H7 (cell line): Measurements from ENCODE around the gene PTPRD. TPM values are rescaled to one million over a fixed set of nuclear protein-coding genes. Genes with fewer than 3 reads are reported as not detected.
"Not testable (repeated sequence)": the region's sequence is repeated elsewhere in the genome, so short reads cannot be mapped to it uniquely, and the experiment has no call there.

Experiments
- DNase-seq: peaks from one replicate; pipeline ENCODE4 v3.0.0; 2012
- H3K27me3 ChIP-seq: 2 replicates; pipeline ENCODE4 v1.6.0; 2011; ENCODE audit warnings: mild to moderate bottlenecking, low read length; ENCODE audit not compliant: control insufficient read depth, insufficient read depth
- H3K36me3 ChIP-seq: replicated peaks from 2 replicates; pipeline ENCODE4 v1.5.1; 2011; ENCODE audit warnings: low read length; ENCODE audit not compliant: control insufficient read depth, insufficient read depth
- H3K4me3 ChIP-seq: 2 replicates; pipeline ENCODE4 v1.5.1; 2011; ENCODE audit warnings: low read depth, mild to moderate bottlenecking, control low read depth, low read length, moderate library complexity; ENCODE audit not compliant: insufficient read depth
- total RNA-seq: library from RNA; depleted of rRNA; stranded (reverse); fragments of >200 nt; shearing (Covaris generic); gene quantifications from 2 replicates; pipeline ENCODE4 v1.2.3, GENCODE V29; 2014

Gene PTPRD
- total RNA-seq, 1 experiment from 2014 or later: 21.5 TPM

GRCh38 chr9:9949368-9949767 lies 663.4 kb downstream of the PTPRD start:
- H3K36me3 ChIP-seq: no peaks in the 10 kb centered on the region
- no peak for DNase-seq

DNA sequence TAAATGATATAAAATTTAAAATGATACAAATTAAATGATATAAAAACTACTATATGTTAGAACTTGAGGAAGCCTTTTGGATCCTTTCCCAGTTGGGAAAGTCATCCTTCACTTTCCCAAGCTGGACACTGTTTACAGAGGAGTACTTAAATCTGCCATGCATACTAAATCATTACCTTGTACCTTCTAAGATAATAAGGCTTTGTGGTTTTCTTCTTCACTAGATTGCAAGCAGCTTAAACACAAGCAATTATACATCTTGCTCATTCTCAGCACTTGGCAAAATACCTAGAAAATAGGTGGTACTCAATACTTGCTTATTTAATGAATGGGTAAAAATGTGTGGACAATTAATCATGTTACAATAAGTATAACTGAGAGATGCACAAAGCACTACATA lies 666.8 kb downstream of the PTPRD start:
- no peak overlapping the region for H3K4me3 ChIP-seq
- no peak for DNase-seq
- H3K27me3 ChIP-seq: no peaks in the 10 kb centered on the region; the same call in 1 of the 2 replicates
- H3K36me3 ChIP-seq: no peaks in the 10 kb centered on the region

More at GRCh38 chr9:9949368-9949767, 663.4 kb downstream of the PTPRD start:
- H3K27me3 ChIP-seq: no peaks in the 10 kb centered on the region
- H3K4me3 ChIP-seq: no peak overlapping the region

DNA sequence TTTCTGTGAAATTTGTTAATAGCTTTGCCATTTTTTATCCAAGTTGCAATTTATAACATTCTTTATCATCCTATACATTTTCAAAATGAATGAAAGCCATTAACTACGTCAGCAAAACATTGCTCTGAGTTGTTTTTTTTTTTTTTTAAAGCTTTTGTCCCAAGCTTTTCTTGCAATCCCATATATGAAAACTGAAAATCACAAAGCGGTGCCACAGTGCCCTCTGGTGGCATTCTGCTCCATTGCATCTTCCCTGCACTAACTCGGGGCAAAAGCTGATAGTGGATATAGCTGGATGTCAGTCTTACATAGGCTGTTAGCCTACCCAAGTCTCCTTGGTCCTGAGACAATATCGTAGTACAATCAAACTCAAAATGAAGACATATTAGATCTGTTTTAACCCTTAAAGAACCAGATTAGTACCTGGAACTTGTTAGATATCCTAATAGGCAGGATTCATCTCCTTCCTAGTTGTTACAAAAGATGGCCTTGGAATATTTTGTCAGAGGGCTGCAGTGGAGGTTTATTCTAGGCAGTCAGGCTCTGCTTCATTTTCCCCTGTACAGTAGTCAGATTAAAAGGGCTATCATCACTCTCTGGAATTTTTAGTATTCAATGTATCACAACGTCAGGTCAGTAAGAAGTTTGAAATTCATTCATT lies 669.9 kb downstream of the PTPRD start:
- Histone ChIP-seq H3K36me3 (no peaks in the 10 kb centered on the region), H3K27me3 (no peaks in the 10 kb centered on the region; the same call in 1 of the 2 replicates), H3K4me3 (no peak overlapping the region)
- peak; percentile 13 for DNase-seq

GRCh38 chr9:9938432-9938831 lies 674.4 kb downstream of the PTPRD start:
- Histone ChIP-seq H3K4me3 (no peak overlapping the region), H3K36me3 (no peaks in the 10 kb centered on the region), H3K27me3 (no peaks in the 10 kb centered on the region; the same call in 1 of the 2 replicates)
- DNase-seq: no peak

GRCh38 chr9:9931464-9931863 lies 681.3 kb downstream of the PTPRD start:
- H3K4me3 ChIP-seq, H3K36me3 ChIP-seq, H3K27me3 ChIP-seq, DNase-seq: not testable (repeated sequence)

- Histone ChIP-seq H3K27me3 (no peaks in the 10 kb centered on the region), H3K36me3 (no peaks in the 10 kb centered on the region), H3K4me3 (no peak overlapping the region)
- DNase-seq: no peak
Measured at GRCh38 chr9:9924376-9924775, 688.4 kb downstream of the PTPRD start.

DNA sequence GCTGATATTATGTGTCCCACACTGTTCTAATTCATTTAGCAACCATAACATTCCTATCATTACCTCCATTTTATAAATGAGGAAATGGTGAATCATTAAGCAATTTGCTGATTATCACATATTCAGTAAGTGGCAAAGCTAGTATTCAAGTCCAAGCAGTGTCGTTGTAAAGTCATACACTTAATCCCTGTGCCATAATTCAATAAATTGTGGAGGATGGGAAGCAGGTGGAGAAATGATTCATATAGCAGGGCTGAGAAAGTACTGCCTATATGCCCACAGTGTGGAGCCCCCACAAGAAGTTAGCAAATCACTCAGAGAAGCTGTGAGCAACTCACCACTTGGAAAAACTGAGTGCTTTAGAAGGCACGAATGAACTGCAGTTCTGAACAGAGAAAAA lies 691.0 kb downstream of the PTPRD start:
- Histone ChIP-seq H3K27me3 (no peaks in the 10 kb centered on the region), H3K36me3 (no peaks in the 10 kb centered on the region), H3K4me3 (no peak overlapping the region)
- DNase-seq: no peak

DNA sequence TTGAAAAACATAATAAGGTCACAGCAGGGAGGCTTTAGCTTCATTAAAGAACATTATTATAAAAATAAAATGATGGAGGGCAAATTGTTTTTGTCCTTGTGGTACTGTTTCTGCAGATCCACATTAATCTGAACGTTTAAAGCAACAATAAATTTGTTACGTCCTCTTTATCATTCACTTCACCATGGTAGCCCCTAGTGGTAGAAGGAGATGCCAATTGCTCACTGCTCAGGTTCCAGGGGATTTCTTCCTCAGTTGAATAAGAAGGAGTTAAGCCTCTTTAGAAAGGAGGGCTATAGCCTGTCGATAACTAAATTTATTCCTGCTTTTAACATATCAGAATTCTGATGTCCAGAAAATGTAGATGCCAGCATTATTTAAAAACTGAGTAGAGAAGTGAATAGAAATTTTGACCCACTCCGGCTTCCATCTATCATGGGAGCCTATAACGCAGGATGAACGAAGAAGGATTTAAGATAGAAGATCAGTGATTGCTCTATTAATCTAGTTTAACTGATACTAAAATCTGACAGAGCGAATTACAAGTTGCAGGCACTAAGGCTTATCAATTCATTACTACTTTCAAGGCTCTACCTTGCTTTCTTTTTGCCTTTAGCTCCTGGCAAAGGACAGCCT lies 692.3 kb downstream of the PTPRD start:
- H3K36me3 ChIP-seq: no peaks in the 10 kb centered on the region
- H3K27me3 ChIP-seq: no peaks in the 10 kb centered on the region
- peak; percentile 7 for DNase-seq
- H3K4me3 ChIP-seq: no peak overlapping the region

DNA sequence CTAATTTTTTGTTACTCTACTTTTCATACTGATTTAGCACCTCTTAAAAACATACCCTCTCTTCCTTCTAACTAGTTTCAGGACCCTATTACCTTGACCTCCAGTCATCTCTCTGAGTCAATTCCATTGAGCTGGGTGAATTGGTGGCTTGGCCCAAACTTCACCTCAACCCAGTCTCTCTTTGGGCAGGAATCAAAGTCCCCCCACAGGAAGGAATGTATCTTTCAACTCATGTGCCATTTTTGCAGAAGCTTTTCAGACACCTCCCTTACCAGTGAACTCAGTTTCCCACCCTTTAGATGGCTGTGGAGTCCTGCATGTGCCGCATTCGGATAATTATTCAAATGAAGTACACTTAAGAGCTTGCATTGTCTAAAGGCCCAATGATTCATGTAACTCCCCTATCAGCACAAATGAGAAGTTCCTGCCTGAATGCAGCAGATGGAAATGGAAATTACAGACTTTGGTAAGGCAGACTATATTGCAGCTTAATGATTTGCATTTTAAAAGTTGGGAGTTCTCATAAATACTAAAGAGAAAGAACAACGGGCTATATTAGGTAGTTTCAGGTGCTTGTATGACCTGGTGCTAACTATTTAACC lies 693.5 kb downstream of the PTPRD start:
- DNase-seq: no peak
- H3K36me3 ChIP-seq: no peaks in the 10 kb centered on the region

DNA sequence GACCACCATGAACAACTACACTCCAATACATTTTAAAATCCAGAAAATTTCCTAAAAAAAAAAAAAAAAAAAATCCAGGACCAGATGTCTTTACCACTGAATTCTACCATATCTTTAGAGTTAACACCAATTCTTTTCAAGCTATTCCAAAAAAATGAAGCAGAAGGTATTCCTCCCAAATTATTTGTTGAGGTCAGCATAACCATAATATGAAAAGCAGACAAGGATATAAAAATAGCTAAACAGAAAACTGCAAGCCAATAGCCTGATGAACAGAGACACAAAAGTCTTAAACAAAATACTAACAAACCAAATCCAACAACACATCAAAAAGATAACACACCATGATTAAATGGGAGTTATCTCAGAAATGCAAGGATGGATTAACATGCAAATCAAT lies 695.4 kb downstream of the PTPRD start:
- Histone ChIP-seq H3K36me3 (no peaks in the 10 kb centered on the region), H3K27me3 (no peaks in the 10 kb centered on the region), H3K4me3 (no peak overlapping the region)
- no peak for DNase-seq

More for the DNA sequence above, 693.5 kb downstream of the PTPRD start:
- no peaks in the 10 kb centered on the region for H3K27me3 ChIP-seq
- no peak overlapping the region for H3K4me3 ChIP-seq

- Histone ChIP-seq H3K27me3 (no peaks in the 10 kb centered on the region), H3K4me3 (no peak overlapping the region), H3K36me3 (no peaks in the 10 kb centered on the region)
- DNase-seq: no peak
Measured at GRCh38 chr9:9914174-9914573, 698.6 kb downstream of the PTPRD start.

- DNase-seq: no peak
- Histone ChIP-seq H3K4me3 (no peak overlapping the region), H3K27me3 (no peaks in the 10 kb centered on the region), H3K36me3 (no peaks in the 10 kb centered on the region)
Measured at GRCh38 chr9:9913276-9913832, 699.4 kb downstream of the PTPRD start.

DNA sequence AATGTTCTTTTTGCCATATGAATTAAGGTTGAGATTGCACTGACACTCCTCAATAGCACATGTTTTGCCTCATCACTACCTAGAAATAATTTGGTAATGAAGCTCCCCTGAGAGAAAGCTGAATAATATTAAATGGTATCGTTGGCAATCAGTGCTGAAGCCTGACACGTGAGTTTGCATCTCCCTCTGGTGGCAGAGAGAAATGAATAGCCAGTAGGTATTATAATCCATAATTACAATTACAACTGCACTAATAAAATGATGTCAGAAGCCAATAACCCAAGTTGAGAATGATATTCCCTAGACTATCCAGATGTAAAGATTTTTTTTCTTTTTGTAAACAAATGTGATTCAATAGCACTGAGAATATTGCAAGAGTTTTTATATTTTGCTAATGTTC lies 700.3 kb downstream of the PTPRD start:
- H3K36me3 ChIP-seq: no peaks in the 10 kb centered on the region
- no peaks in the 10 kb centered on the region for H3K27me3 ChIP-seq
- no peak overlapping the region for H3K4me3 ChIP-seq
- no peak for DNase-seq

- H3K27me3 ChIP-seq: no peaks in the 10 kb centered on the region
- no peaks in the 10 kb centered on the region for H3K36me3 ChIP-seq
- DNase-seq: no peak
- no peak overlapping the region for H3K4me3 ChIP-seq
Measured at GRCh38 chr9:9905736-9906135, 707.1 kb downstream of the PTPRD start.

- Histone ChIP-seq H3K27me3 (no peaks in the 10 kb centered on the region), H3K36me3 (no peaks in the 10 kb centered on the region), H3K4me3 (no peak overlapping the region)
- no peak for DNase-seq
Measured at GRCh38 chr9:9904041-9904440, 708.8 kb downstream of the PTPRD start.
